ENCODE results near the gene NR1I2.

DNA sequence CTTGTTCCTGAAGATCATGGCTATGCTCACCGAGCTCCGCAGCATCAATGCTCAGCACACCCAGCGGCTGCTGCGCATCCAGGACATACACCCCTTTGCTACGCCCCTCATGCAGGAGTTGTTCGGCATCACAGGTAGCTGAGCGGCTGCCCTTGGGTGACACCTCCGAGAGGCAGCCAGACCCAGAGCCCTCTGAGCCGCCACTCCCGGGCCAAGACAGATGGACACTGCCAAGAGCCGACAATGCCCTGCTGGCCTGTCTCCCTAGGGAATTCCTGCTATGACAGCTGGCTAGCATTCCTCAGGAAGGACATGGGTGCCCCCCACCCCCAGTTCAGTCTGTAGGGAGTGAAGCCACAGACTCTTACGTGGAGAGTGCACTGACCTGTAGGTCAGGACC lies 35.2 kb downstream of the NR1I2 start:
- TF ChIP-seq POLR2AphosphoS5 (IDR thresholded peaks at IDR 0.05; ENCODE audit: borderline replicate concordance, low read depth, low read length), result no peak
- TF ChIP-seq EZH2 (IDR thresholded peaks at IDR 0.05), result no peak
